Esophagus muscularis mucosa (tissue), 4 donors: Measurements from ENCODE around the gene TMEM138. TPM values are rescaled to one million over a fixed set of nuclear protein-coding genes. Genes with fewer than 3 reads are reported as not detected.
"Not testable (repeated sequence)": the region's sequence is repeated elsewhere in the genome, so short reads cannot be mapped to it uniquely, and the experiment has no call there.

Experiments used
- DNase-seq: peaks from one replicate; pipeline ENCODE4 v3.0.0-alpha.2; 2017; ENCODE audit errors: extremely low spot score
- H3K27ac ChIP-seq, 4 donors: fragments of 200-600 bp; sonication (generic); replicated peaks in 1 of 4; 1 replicate in 3 of 4; 2 replicates in 1 of 4; pipeline ENCODE4 v1.5.1; 2016 to 2019; ENCODE audit warnings: mild to moderate bottlenecking in 1 of 4
- H3K27me3 ChIP-seq, 4 donors: fragments of 200-600 bp; sonication (generic); one replicate each; pipeline versions ENCODE4 v1.5.1 to v1.6.0; 2016 to 2019
- H3K36me3 ChIP-seq, 4 donors: fragments of 200-600 bp; sonication (generic); one replicate each; pipeline ENCODE4 v1.5.1; 2016 to 2019
- H3K4me1 ChIP-seq, 4 donors: fragments of 200-600 bp; sonication (generic); one replicate each; pipeline ENCODE4 v1.5.1; 2016 to 2019
- H3K4me3 ChIP-seq, 4 donors: fragments of 200-600 bp; sonication (generic); 1 replicate in 2 of 4; 2 replicates in 2 of 4; pipeline ENCODE4 v1.5.1; 2016 to 2019; ENCODE audit warnings: mild to moderate bottlenecking in 4 of 4, moderate library complexity in 1 of 4
- H3K9me3 ChIP-seq, 4 donors: fragments of 200-600 bp; sonication (generic); 1 replicate in 3 of 4; 2 replicates in 1 of 4; pipeline ENCODE4 v1.5.1; 2016 to 2019
- CTCF ChIP-seq, 3 experiments: fragments of 200-600 bp in 2 of 3; fragments of 450-650 bp in 1 of 3; sonication (generic) in 2 of 3; IDR thresholded peaks; one replicate each; pipeline ENCODE4 v1.5.1; 2017 to 2019; ENCODE audit warnings: antibody characterized with exemption in 3 of 3, mild to moderate bottlenecking in 2 of 3, moderate library complexity in 1 of 3
- EP300 ChIP-seq: sonication (generic); formaldehyde crosslinking; IDR thresholded peaks from one replicate; pipeline ENCODE4 v1.6.1; 2017; ENCODE audit warnings: antibody characterized with exemption
- POLR2A ChIP-seq: fragments of 450-650 bp; IDR thresholded peaks from one replicate; pipeline ENCODE4 v1.6.1; 2017; ENCODE audit warnings: antibody characterized with exemption, moderate library complexity, mild to moderate bottlenecking, low read depth
- POLR2AphosphoS5 ChIP-seq, 2 donors: sonication (generic); formaldehyde crosslinking; IDR thresholded peaks; one replicate each; pipeline ENCODE4 v1.6.1; 2017; ENCODE audit warnings: antibody characterized with exemption in 2 of 2
- WGBS: methylation state at CpG from one replicate; pipeline ENCODE4 v1.1.5; 2018; 5-methylcytosine and 5-hydroxymethylcytosine counted together
- intact Hi-C: fragments of 100-400 bp; cut with DNase I; formaldehyde crosslinking; loops from one replicate; pipeline ENCODE4 v1.15.1; 2023
- total RNA-seq, 4 donors: library from RNA; depleted of rRNA; stranded (reverse); fragments of >200 nt; gene quantifications; one replicate each; pipeline versions ENCODE4 v1.1.0 to v1.2.1, GENCODE V29; 2016

TMEM138 gene
- total RNA-seq, 4 donors from 2014 or later = 10.4 to 22.7 (median 15.9) TPM

GRCh38 chr11:61378713-61379313 lies 16.6 kb downstream of the TMEM138 start:
- Histone ChIP-seq H3K4me3 (no peak overlapping the region), H3K4me1 (peaks cover 0 to 7% (median 2%) of the 10 kb centered on the region in 4 donors), H3K9me3 (no peaks in the 10 kb centered on the region), H3K36me3 (peaks cover 0 to 20% (median 2%) of the 10 kb centered on the region in 4 donors), H3K27ac (peak overlapping the region; percentile 43 to 62 (median 57)), H3K27me3 (no peaks in the 10 kb centered on the region)
- 80% methylated on average over 5 of the region's 5 CpGs for WGBS
- intact Hi-C loops = no loop called here
- DNase-seq = no peak
- TF ChIP-seq EP300 (no peak), POLR2AphosphoS5 (IDR thresholded peaks at IDR 0.05) (peak; percentile 30 to 44), CTCF (IDR thresholded peaks at IDR 0.05) (no peak), POLR2A (no peak)

GRCh38 chr11:61380884-61381283 lies 18.7 kb downstream of the TMEM138 start:
- Histone ChIP-seq H3K36me3 (peaks cover 0 to 9% (median 1%) of the 10 kb centered on the region in 4 donors), H3K27me3 (no peaks in the 10 kb centered on the region), H3K4me1 (peaks cover 0 to 10% (median 9%) of the 10 kb centered on the region in 4 donors), H3K27ac (no peak overlapping the region), H3K4me3 (no peak overlapping the region), H3K9me3 (no peaks in the 10 kb centered on the region)
- intact Hi-C loops = loop anchor here (10.0 kb wide), 1 partner anchor 126 kb away; no protein-coding TSS in a partner anchor
- no peak for DNase-seq
- 95% methylated on average over 9 of the region's 9 CpGs for WGBS
- no peak for TF ChIP-seq CTCF (IDR thresholded peaks at IDR 0.05)
- no peak for TF ChIP-seq POLR2AphosphoS5 (IDR thresholded peaks at IDR 0.05)
- TF ChIP-seq EP300 = no peak
- no peak for TF ChIP-seq POLR2A

GRCh38 chr11:61383859-61384258 lies 21.7 kb downstream of the TMEM138 start:
- not testable (repeated sequence) for DNase-seq, H3K27me3 ChIP-seq, H3K9me3 ChIP-seq, H3K4me3 ChIP-seq, H3K36me3 ChIP-seq, H3K27ac ChIP-seq
- H3K4me1 ChIP-seq = peaks cover 0 to 10% (median 10%) of the 10 kb centered on the region in 4 donors
- intact Hi-C loops = loop anchor here (10.0 kb wide), 1 partner anchor 129 kb away; no protein-coding TSS in a partner anchor
- WGBS = 89% methylated on average over 5 of the region's 5 CpGs

GRCh38 chr11:61384271-61385242 lies 22.4 kb downstream of the TMEM138 start:
- no peak overlapping the region for H3K27ac ChIP-seq
- peaks cover 0 to 9% (median 5%) of the 10 kb centered on the region in 4 donors for H3K4me1 ChIP-seq
- H3K36me3 ChIP-seq = no peaks in the 10 kb centered on the region
- no peak overlapping the region for H3K4me3 ChIP-seq
- H3K27me3 ChIP-seq = no peaks in the 10 kb centered on the region
- DNase-seq = no peak
- H3K9me3 ChIP-seq = no peaks in the 10 kb centered on the region
- intact Hi-C loops = loop anchor here (1.0 to 10.0 kb wide), 2 partner anchors 48 to 130 kb away; no protein-coding TSS in a partner anchor
- 83% methylated on average over 14 of the region's 15 CpGs for WGBS
- no peak for TF ChIP-seq EP300
- no peak for TF ChIP-seq POLR2AphosphoS5 (IDR thresholded peaks at IDR 0.05)
- no peak for TF ChIP-seq POLR2A
- no peak for TF ChIP-seq CTCF (IDR thresholded peaks at IDR 0.05)

- DNase-seq = no peak
- intact Hi-C loops = no loop called here
- H3K27ac ChIP-seq = no peak overlapping the region
- peaks cover 11 to 28% (median 24%) of the 10 kb centered on the region in 4 donors for H3K4me1 ChIP-seq
- no peak overlapping the region for H3K4me3 ChIP-seq
- TF ChIP-seq EP300 (no peak), POLR2AphosphoS5 (IDR thresholded peaks at IDR 0.05) (no peak), CTCF (IDR thresholded peaks at IDR 0.05) (no peak), POLR2A (no peak)
- no peaks in the 10 kb centered on the region for H3K27me3 ChIP-seq
- H3K9me3 ChIP-seq = no peaks in the 10 kb centered on the region
- WGBS = 76% methylated on average over 1 of the region's 1 CpG
- peaks cover 0 to 12% (median 7%) of the 10 kb centered on the region in 4 donors for H3K36me3 ChIP-seq
These were observed 28.0 kb downstream of the TMEM138 start for GRCh38 chr11:61390161-61390560.
